DMS53 treated with DMSO at 0.1 percent for 48 hours (cell line): ENCODE results near the gene DPP9.

Source experiments
- DNase-seq: peaks from one replicate; lab custom pipeline; 2025; ENCODE audit not compliant: unreplicated experiment; lab: John Stamatoyannopoulos, UW

Gene DPP9

GRCh38 chr19:4636761-4637160 lies 86.9 kb downstream of the DPP9 start:
- no peak for DNase-seq

- no peak for DNase-seq
These were observed 87.4 kb downstream of the DPP9 start for GRCh38 chr19:4636151-4636717.

GRCh38 chr19:4635754-4636116 lies 87.9 kb downstream of the DPP9 start:
- no peak for DNase-seq

- DNase-seq = peak; percentile 72
These were observed 90.3 kb downstream of the DPP9 start for GRCh38 chr19:4633140-4633967.
